Measurements from ENCODE around the gene TNK1. TPM values are rescaled to one million over a fixed set of nuclear protein-coding genes. Genes with fewer than 3 reads are reported as not detected.

TNK1 gene
- total RNA-seq, 1 donor from 2014 or later, result 1.8 TPM

GRCh38 chr17:7383371-7383741 lies 2.5 kb downstream of the TNK1 start:
- H3K4me3 ChIP-seq, result peak overlapping the region; percentile 64
- peaks cover 4% of the 10 kb centered on the region for H3K36me3 ChIP-seq
- peaks cover 20% of the 10 kb centered on the region for H3K27me3 ChIP-seq (ENCODE audit: low read depth)
- peaks cover 35% of the 10 kb centered on the region for H3K4me1 ChIP-seq
- no peaks in the 10 kb centered on the region for H3K9me3 ChIP-seq (replicated peaks)
- DNase-seq, result no peak
- no peak overlapping the region for H3K27ac ChIP-seq (replicated peaks)
- intact Hi-C loops (cut with micrococcal nuclease), result no loop called here
- no peak for TF ChIP-seq CTCF (IDR thresholded peaks at IDR 0.05; ENCODE audit: borderline replicate concordance)

- Histone ChIP-seq H3K4me3 (peak overlapping the region; percentile 64), H3K9me3 (replicated peaks) (no peaks in the 10 kb centered on the region), H3K27me3 (ENCODE audit: low read depth) (peaks cover 20% of the 10 kb centered on the region), H3K4me1 (peaks cover 35% of the 10 kb centered on the region), H3K36me3 (peaks cover 10% of the 10 kb centered on the region), H3K27ac (replicated peaks) (no peak overlapping the region)
- no peak for TF ChIP-seq CTCF (IDR thresholded peaks at IDR 0.05; ENCODE audit: borderline replicate concordance)
- intact Hi-C loops (cut with micrococcal nuclease), result no loop called here
- DNase-seq, result peak; percentile 32
Measured at GRCh38 chr17:7383742-7384488, 3.0 kb downstream of the TNK1 start.

GRCh38 chr17:7384489-7385081 lies 3.7 kb downstream of the TNK1 start:
- peak overlapping the region; percentile 64 for H3K4me3 ChIP-seq
- no peak for TF ChIP-seq CTCF (IDR thresholded peaks at IDR 0.05; ENCODE audit: borderline replicate concordance)
- H3K4me1 ChIP-seq, result peaks cover 35% of the 10 kb centered on the region
- intact Hi-C loops (cut with micrococcal nuclease), result no loop called here
- H3K27me3 ChIP-seq (ENCODE audit: low read depth), result peaks cover 18% of the 10 kb centered on the region
- H3K36me3 ChIP-seq, result peaks cover 17% of the 10 kb centered on the region
- H3K27ac ChIP-seq (replicated peaks), result no peak overlapping the region
- no peak for DNase-seq
- H3K9me3 ChIP-seq (replicated peaks), result no peaks in the 10 kb centered on the region

- no peaks in the 10 kb centered on the region for H3K9me3 ChIP-seq (replicated peaks)
- intact Hi-C loops (cut with micrococcal nuclease), result no loop called here
- no peak overlapping the region for H3K27ac ChIP-seq (replicated peaks)
- no peak for DNase-seq
- H3K27me3 ChIP-seq (ENCODE audit: low read depth), result no peaks in the 10 kb centered on the region
- H3K36me3 ChIP-seq, result peaks cover 42% of the 10 kb centered on the region
- H3K4me3 ChIP-seq, result no peak overlapping the region
- no peak for TF ChIP-seq CTCF (IDR thresholded peaks at IDR 0.05; ENCODE audit: borderline replicate concordance)
- peaks cover 34% of the 10 kb centered on the region for H3K4me1 ChIP-seq
Measured at GRCh38 chr17:7388856-7389255, 8.0 kb downstream of the TNK1 start.

GRCh38 chr17:7389924-7390910 lies 9.3 kb downstream of the TNK1 start:
- Histone ChIP-seq H3K9me3 (replicated peaks) (no peaks in the 10 kb centered on the region), H3K36me3 (peaks cover 42% of the 10 kb centered on the region), H3K4me1 (peaks cover 41% of the 10 kb centered on the region), H3K27ac (replicated peaks) (no peak overlapping the region), H3K4me3 (no peak overlapping the region), H3K27me3 (ENCODE audit: low read depth) (no peaks in the 10 kb centered on the region)
- intact Hi-C loops (cut with micrococcal nuclease), result no loop called here
- no peak for TF ChIP-seq CTCF (IDR thresholded peaks at IDR 0.05; ENCODE audit: borderline replicate concordance)
- no peak for DNase-seq
